Osteoblast (primary cell): Measurements from ENCODE around the gene KLF15. TPM values are rescaled to one million over a fixed set of nuclear protein-coding genes. Genes with fewer than 3 reads are reported as not detected.

Source experiments
- DNase-seq: peaks from one replicate; pipeline ENCODE4 v3.0.0; 2011; ENCODE audit warnings: low spot score, mixed read lengths; ENCODE audit not compliant: insufficient read length; ENCODE audit errors: missing footprints
- H2AFZ ChIP-seq: 2 replicates; pipeline ENCODE4 v1.6.0; 2011; ENCODE audit warnings: mild to moderate bottlenecking, low read length
- H3K27ac ChIP-seq: 2 replicates; pipeline ENCODE4 v1.5.1; 2011; ENCODE audit warnings: mild to moderate bottlenecking, low read depth, low read length, moderate library complexity
- H3K27me3 ChIP-seq: 2 replicates; pipeline ENCODE4 v1.6.0; 2012; ENCODE audit warnings: mild to moderate bottlenecking, control low read depth, inconsistent platforms, low read length, moderate library complexity; ENCODE audit not compliant: insufficient read depth
- H3K36me3 ChIP-seq: 2 replicates; pipeline ENCODE4 v1.5.1; 2011; ENCODE audit warnings: mild to moderate bottlenecking, low read length, control low read depth, moderate library complexity; ENCODE audit not compliant: insufficient read depth
- H3K4me1 ChIP-seq: 2 replicates; pipeline ENCODE4 v1.5.1; 2011; ENCODE audit warnings: mild to moderate bottlenecking, low read length, control low read depth, moderate library complexity; ENCODE audit not compliant: insufficient read depth
- H3K4me2 ChIP-seq: 2 replicates; pipeline ENCODE4 v1.6.0; 2011; ENCODE audit warnings: mild to moderate bottlenecking, low read length; ENCODE audit not compliant: insufficient read depth
- H3K4me3 ChIP-seq: fragments of 200-600 bp; sonication (generic); 3 replicates; pipeline ENCODE4 v1.5.1; 2012; ENCODE audit warnings: mild to moderate bottlenecking, low read length, inconsistent platforms; ENCODE audit not compliant: insufficient read depth
- H3K79me2 ChIP-seq: 2 replicates; pipeline ENCODE4 v1.6.0; 2012; ENCODE audit warnings: mild to moderate bottlenecking, low read length, control low read depth, inconsistent platforms; ENCODE audit not compliant: insufficient read depth
- H3K9me3 ChIP-seq: 2 replicates; pipeline ENCODE4 v1.5.1; 2011; ENCODE audit warnings: low read depth, low read length, control low read depth
- H4K20me1 ChIP-seq: 2 replicates; pipeline ENCODE4 v1.6.0; 2012; ENCODE audit warnings: mild to moderate bottlenecking, low read length, control low read depth; ENCODE audit not compliant: insufficient read depth
- CTCF ChIP-seq: IDR thresholded peaks from 2 replicates; pipeline ENCODE4 v1.5.1; 2011; ENCODE audit warnings: mild to moderate bottlenecking, low read depth, low read length, moderate library complexity; ENCODE audit errors: extremely low read depth
- total RNA-seq: library from RNA; depleted of rRNA; stranded (reverse); fragments of >200 nt; gene quantifications from 2 replicates; pipeline ENCODE4 v1.2.3, GENCODE V29; 2012

Gene KLF15
- total RNA-seq, 1 donor: 4.3 TPM

GRCh38 chr3:126393563-126393962, 36.4 kb upstream of the KLF15 start:
- no peak overlapping the region for H3K4me3 ChIP-seq
- no peaks in the 10 kb centered on the region for H3K79me2 ChIP-seq
- no peak overlapping the region for H2AFZ ChIP-seq
- H3K27me3 ChIP-seq: peaks cover 37% of the 10 kb centered on the region
- H3K4me1 ChIP-seq: peaks cover 2% of the 10 kb centered on the region
- no peak overlapping the region for H3K27ac ChIP-seq
- H3K36me3 ChIP-seq: no peaks in the 10 kb centered on the region
- TF ChIP-seq CTCF: no peak
- no peak overlapping the region for H3K4me2 ChIP-seq
- DNase-seq: peak; percentile 56
- H3K9me3 ChIP-seq: no peaks in the 10 kb centered on the region
- no peaks in the 10 kb centered on the region for H4K20me1 ChIP-seq

GRCh38 chr3:126392246-126392645, 35.0 kb upstream of the KLF15 start:
- Histone ChIP-seq H2AFZ (no peak overlapping the region), H3K27me3 (peaks cover 34% of the 10 kb centered on the region), H3K9me3 (no peaks in the 10 kb centered on the region), H3K4me3 (no peak overlapping the region), H3K4me2 (no peak overlapping the region), H4K20me1 (no peaks in the 10 kb centered on the region), H3K79me2 (no peaks in the 10 kb centered on the region), H3K36me3 (no peaks in the 10 kb centered on the region), H3K27ac (no peak overlapping the region), H3K4me1 (peaks cover 2% of the 10 kb centered on the region)
- DNase-seq: peak; percentile 26
- no peak for TF ChIP-seq CTCF

- Histone ChIP-seq H3K27ac (no peak overlapping the region), H3K4me1 (peaks cover 2% of the 10 kb centered on the region), H2AFZ (no peak overlapping the region), H3K79me2 (no peaks in the 10 kb centered on the region), H3K36me3 (no peaks in the 10 kb centered on the region), H4K20me1 (no peaks in the 10 kb centered on the region), H3K4me3 (no peak overlapping the region), H3K27me3 (peaks cover 34% of the 10 kb centered on the region), H3K9me3 (no peaks in the 10 kb centered on the region), H3K4me2 (no peak overlapping the region)
- no peak for DNase-seq
- no peak for TF ChIP-seq CTCF
Measured at GRCh38 chr3:126391631-126392030, 34.4 kb upstream of the KLF15 start.

- H3K4me1 ChIP-seq: peaks cover 2% of the 10 kb centered on the region
- no peaks in the 10 kb centered on the region for H3K79me2 ChIP-seq
- no peak overlapping the region for H3K27ac ChIP-seq
- H3K9me3 ChIP-seq: no peaks in the 10 kb centered on the region
- no peaks in the 10 kb centered on the region for H3K36me3 ChIP-seq
- no peak overlapping the region for H2AFZ ChIP-seq
- no peak for TF ChIP-seq CTCF
- H3K4me2 ChIP-seq: no peak overlapping the region
- peaks cover 26% of the 10 kb centered on the region for H3K27me3 ChIP-seq
- H3K4me3 ChIP-seq: no peak overlapping the region
- DNase-seq: peak; percentile 53
- no peaks in the 10 kb centered on the region for H4K20me1 ChIP-seq
Measured at GRCh38 chr3:126390751-126391150, 33.5 kb upstream of the KLF15 start.
